H1 (cell line): ENCODE measurements around the gene PRSS22. TPM values are rescaled to one million over a fixed set of nuclear protein-coding genes. Genes with fewer than 3 reads are reported as not detected.

ENCODE experiments used
- ASH2L ChIP-seq: fragments of 200-600, 300-600 bp; sonication (generic); IDR thresholded peaks from one replicate; pipeline ENCODE4 v1.7.1; 2017; ENCODE audit warnings: low read length
- CBX5 ChIP-seq: fragments of 300-800, 300-1000 bp; sonication (generic); IDR thresholded peaks from 2 replicates; pipeline ENCODE4 v1.7.1; 2016; ENCODE audit warnings: antibody characterized with exemption, low read length, low read depth
- CTCF ChIP-seq, 3 experiments: IDR thresholded peaks; 1 replicate in 2 of 3; 2 replicates in 1 of 3; pipeline versions ENCODE4 v1.5.1 to v1.6.1; 2011; ENCODE audit warnings: low read length in 3 of 3, mild to moderate bottlenecking in 3 of 3, inconsistent platforms in 2 of 3, low read depth in 1 of 3, moderate library complexity in 1 of 3; ENCODE audit not compliant: insufficient read depth in 1 of 3; ENCODE audit errors: control extremely low read depth in 1 of 3
- E2F6 ChIP-seq: IDR thresholded peaks from 2 replicates; pipeline ENCODE4 v1.6.1; 2012; ENCODE audit warnings: inconsistent platforms
- EGR1 ChIP-seq: IDR thresholded peaks from 2 replicates; pipeline ENCODE4 v1.6.1; 2011; ENCODE audit warnings: low read depth, low read length, borderline replicate concordance
- EP300 ChIP-seq, 2 experiments: IDR thresholded peaks; 1 replicate in 1 of 2; 2 replicates in 1 of 2; pipeline ENCODE4 v1.6.1; 2011 to 2012; ENCODE audit warnings: low read depth in 2 of 2, low read length in 2 of 2, mild to moderate bottlenecking in 2 of 2, borderline replicate concordance in 1 of 2, inconsistent platforms in 1 of 2, moderate library complexity in 1 of 2
- EZH2 ChIP-seq: fragments of 200-600 bp; sonication (generic); IDR thresholded peaks from 2 replicates; pipeline ENCODE4 v1.7.1; 2012; ENCODE audit warnings: low read depth, mild to moderate bottlenecking, moderate library complexity, low read length, inconsistent platforms; ENCODE audit not compliant: severe bottlenecking
- KDM1A ChIP-seq: fragments of 200-600, 300-600 bp; sonication (generic); IDR thresholded peaks from 2 replicates; pipeline ENCODE4 v1.7.1; 2016; ENCODE audit warnings: mild to moderate bottlenecking, low read length, borderline replicate concordance
- MAFK ChIP-seq: IDR thresholded peaks from 2 replicates; pipeline ENCODE4 v1.6.1; 2012; ENCODE audit warnings: low read depth, mild to moderate bottlenecking, improper control_type of control experiment, low read length
- RAD21 ChIP-seq, 2 experiments: IDR thresholded peaks in 1 of 2; conservative IDR thresholded peaks in 1 of 2; 2 replicates each; pipeline ENCODE4 v1.6.1; 2011; ENCODE audit warnings: low read depth in 2 of 2, low read length in 2 of 2, improper control_type of control experiment in 1 of 2, inconsistent platforms in 1 of 2, mild to moderate bottlenecking in 1 of 2, moderate library complexity in 1 of 2
- SIN3A ChIP-seq, 2 experiments: IDR thresholded peaks in 1 of 2; conservative IDR thresholded peaks in 1 of 2; 2 replicates each; pipeline ENCODE4 v1.6.1; 2011 to 2012; ENCODE audit warnings: low read length in 2 of 2, improper control_type of control experiment in 1 of 2, low read depth in 1 of 2, mild to moderate bottlenecking in 1 of 2
- SP2 ChIP-seq: IDR thresholded peaks from 2 replicates; pipeline ENCODE4 v1.6.1; 2012; ENCODE audit warnings: mild to moderate bottlenecking, low read length, inconsistent platforms
- TAF7 ChIP-seq: optimal IDR thresholded peaks from 2 replicates; pipeline ENCODE3; 2011; ENCODE audit warnings: low read depth, mild to moderate bottlenecking, inconsistent platforms, low read length, moderate library complexity, borderline replicate concordance
- TBP ChIP-seq: IDR thresholded peaks from 2 replicates; pipeline ENCODE4 v1.6.1; 2011; ENCODE audit warnings: low read depth, low read length, improper control_type of control experiment
- USF2 ChIP-seq: IDR thresholded peaks from 2 replicates; pipeline ENCODE4 v1.6.1; 2011; ENCODE audit warnings: low read length, improper control_type of control experiment
- YY1 ChIP-seq: IDR thresholded peaks from 2 replicates; pipeline ENCODE4 v1.6.1; 2011; ENCODE audit warnings: low read depth, mild to moderate bottlenecking, low read length
- polyA plus RNA-seq, 7 experiments: library from polyadenylated mRNA; depleted of rRNA in 3 of 7; stranded (reverse) in 5 of 7; unstranded in 2 of 7; fragments of >200 nt in 5 of 7; fragments of 200-250 nt in 2 of 7; gene quantifications; 1 replicate in 5 of 7; 2 replicates in 1 of 7; 4 replicates in 1 of 7; pipeline versions ENCODE4 v1.2.1 to v1.2.3, GENCODE V29; 2011 to 2013; ENCODE audit warnings: missing spikeins in 2 of 7, mixed read lengths in 2 of 7
- total RNA-seq: library from RNA; stranded (reverse); fragmentation: NEBNext Ultra II Directional; extraction: Animal tissue kit (Norgen Biotek cat#: 25700); gene quantifications from 2 replicates; pipeline ENCODE4 v1.2.1, GENCODE V29; 2021

Gene PRSS22
- total and polyA plus RNA-seq, 2 of the 8 experiments (the other 6 are each of a cell fraction or from before 2014, with no cell fraction given): 4.0 to 4.4 TPM

GRCh38 chr16:2904100-2904921, 46.3 kb upstream of the PRSS22 start (continued):
- TF ChIP-seq KDM1A: no peak
- peak; percentile 85 to 96 (median 88) for TF ChIP-seq CTCF (IDR thresholded peaks at IDR 0.05; ENCODE audit: control extremely low read depth in 1 of 3, insufficient read depth in 1 of 3, low read depth in 1 of 3, low read length in 3 of 3)
- TF ChIP-seq E2F6: peak; percentile 38; the same call in 1 of the 2 replicates
- 0 out of 2 replicates have a peak, but pooled peaks have one; percentile 27 for TF ChIP-seq USF2
- no peak for TF ChIP-seq TBP
- no peak for TF ChIP-seq EGR1
- TF ChIP-seq MAFK: no peak
- peak; percentile 85 for TF ChIP-seq YY1
- peak; percentile 10 for TF ChIP-seq ASH2L
- 0 out of 3 replicates have a peak, but pooled peaks of 1 of the 2 experiments have one; percentile 27 for TF ChIP-seq EP300 (IDR thresholded peaks at IDR 0.05; ENCODE audit: borderline replicate concordance in 1 of 2, low read depth in 2 of 2, low read length in 2 of 2)
- peak in 1 of 2 experiments; percentile 51; a peak in 2 of 4 replicates for TF ChIP-seq SIN3A (conservative IDR thresholded peaks at IDR 0.05 in 1 of 2, IDR thresholded peaks at IDR 0.05 in 1 of 2; ENCODE audit: low read depth in 1 of 2, low read length in 2 of 2)
- peak; percentile 50 for TF ChIP-seq TAF7
- TF ChIP-seq RAD21 (IDR thresholded peaks at IDR 0.05 in 1 of 2, conservative IDR thresholded peaks at IDR 0.05 in 1 of 2; ENCODE audit: low read depth in 2 of 2, low read length in 2 of 2): peak; percentile 40 to 57; a peak in 3 of 4 replicates
- TF ChIP-seq EZH2: no peak
- no peak for TF ChIP-seq SP2
- TF ChIP-seq CBX5: no peak
